ENCODE measurements around the gene ISCU.
A peak's percentile ranks its signal among the peaks of the same experiment; 100 is the strongest.

The ISCU gene

DNA sequence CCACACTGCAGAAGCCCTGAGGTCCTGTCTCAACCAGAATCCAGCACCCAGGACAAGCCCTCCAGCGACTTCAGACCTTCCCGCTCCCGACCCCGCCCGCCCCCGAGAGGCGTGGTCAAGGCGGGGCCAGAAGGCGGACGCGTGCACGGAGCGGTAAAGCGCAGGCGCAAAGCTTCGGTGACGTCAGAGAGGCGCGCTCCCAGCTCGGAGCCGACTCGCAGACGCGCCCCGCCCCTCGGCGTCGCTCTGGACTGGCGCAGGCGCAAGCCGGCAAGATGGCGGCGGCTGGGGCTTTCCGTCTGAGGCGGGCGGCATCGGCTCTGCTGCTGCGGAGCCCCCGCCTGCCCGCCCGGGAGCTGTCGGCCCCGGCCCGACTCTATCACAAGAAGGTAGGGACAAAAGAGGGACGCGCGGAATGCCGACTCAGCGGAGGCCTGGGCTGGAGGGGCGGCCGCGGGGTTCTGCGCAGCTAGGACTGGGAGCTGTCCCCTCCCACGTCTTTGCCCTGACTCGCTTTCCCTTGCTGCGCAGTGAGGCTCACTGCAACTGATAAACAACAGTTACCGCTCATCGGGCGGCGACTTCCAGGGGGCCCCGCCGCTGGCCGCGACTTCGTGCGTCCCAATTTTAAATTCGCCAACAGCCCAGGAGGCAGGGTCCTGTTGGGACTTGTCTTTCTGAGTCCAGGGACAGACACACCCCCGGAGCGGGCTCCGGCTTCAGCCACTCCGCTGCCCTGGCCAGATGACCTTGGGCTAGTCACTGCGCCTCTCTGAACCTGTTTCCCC is at the start of gene ISCU:
Gene ISCU (plus strand): TSS at position 249 of the 788 bp plus-strand sequence. CDS start 27 bp downstream, at position 276.
- peak; percentile 99 for DNase-seq (ENCODE audit: low spot score)

DNA sequence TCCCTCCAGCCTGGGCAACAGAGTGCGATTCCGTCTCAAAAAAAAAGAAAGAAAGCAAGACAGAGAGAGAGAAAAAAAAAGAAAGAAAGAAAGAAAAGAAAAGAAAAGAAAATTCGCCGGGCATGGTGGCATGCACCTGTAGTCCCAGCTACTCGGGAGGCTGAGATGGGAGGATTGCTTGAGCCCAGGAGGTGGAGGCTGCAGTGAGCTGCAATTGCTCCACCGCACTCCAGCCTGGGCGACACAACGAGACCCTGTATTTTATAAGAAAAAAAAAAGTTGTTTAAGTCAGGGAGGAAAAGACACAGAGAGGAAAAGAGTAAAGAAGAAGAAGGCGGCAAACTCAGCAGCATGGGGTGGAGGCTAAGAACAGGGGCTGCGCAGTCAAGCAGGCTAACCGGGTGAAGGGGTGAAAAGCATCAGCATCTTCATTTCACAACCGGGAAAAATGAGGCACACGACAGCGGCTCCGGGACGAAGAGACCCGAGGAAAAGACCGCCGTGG is 47.9 kb upstream of the ISCU start:
- DNase-seq (ENCODE audit: low spot score), result no peak

DNA sequence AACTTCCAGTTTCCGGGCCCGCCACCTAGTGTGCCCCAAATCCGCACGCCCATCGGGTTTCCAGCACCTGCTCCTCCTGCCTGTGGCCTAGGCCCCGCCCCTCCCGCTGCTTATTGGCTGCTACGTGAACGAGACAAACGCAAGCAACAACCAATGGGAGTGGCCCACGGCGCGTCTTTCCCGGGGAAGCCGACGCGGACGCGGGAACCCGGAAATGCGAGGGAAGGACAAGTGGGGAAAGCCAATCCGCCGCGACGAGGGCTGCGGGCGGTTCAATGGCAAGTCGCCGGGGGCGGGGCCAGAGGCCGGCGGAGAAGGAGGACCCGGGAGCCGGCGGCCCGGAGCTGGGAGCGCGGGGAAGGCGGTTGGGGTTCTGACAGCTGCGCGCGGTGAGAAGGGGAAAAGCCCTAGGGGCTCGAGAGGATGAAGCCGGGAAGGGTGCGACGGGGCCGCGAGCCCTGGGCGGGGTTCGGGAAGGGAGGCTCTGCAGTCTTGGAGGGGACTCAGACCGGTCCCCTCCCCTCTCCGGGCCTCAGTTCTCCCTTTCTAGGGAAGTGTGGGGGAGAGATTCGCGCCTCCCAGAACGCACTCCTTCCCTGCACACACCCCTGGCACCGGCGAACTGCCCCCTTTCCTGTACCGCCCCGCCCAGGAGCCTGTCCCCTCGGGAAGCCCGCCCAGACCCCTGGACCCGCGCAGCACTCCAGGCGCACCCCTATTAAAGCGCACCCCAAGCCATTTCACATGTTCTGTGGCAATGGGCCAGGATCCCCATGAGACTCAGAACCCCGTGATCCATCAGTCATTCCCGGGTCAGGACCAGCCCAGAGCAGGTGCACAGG is 47.2 kb upstream of the ISCU start, which contains the start of gene FICD:
Gene FICD (plus strand): TSS at position 305 of the 842 bp plus-strand sequence. CDS start 1,696 bp downstream, outside the sequence.
- DNase-seq (ENCODE audit: low spot score), result peak; percentile 95

DNA sequence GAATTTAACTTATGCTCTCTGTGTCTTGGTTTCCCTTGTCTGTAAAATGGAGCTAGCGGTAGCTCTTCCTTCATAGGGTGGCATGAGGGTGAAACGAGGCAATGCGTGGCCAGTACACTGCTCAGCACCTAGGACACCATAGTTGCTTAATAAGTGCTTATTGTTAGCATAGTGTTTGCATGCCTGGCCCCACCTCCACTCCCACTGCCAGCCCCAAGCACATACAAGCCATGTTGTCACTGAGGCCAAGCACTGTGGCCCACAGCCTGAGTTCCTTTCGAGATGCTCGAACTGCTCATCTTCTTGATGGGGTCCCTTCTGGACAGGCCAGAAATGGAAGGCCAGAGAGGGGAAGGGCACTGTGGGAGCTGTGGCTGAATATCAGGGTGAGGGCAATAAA is 46.5 kb upstream of the ISCU start:
- no peak for DNase-seq (ENCODE audit: low spot score)

DNA sequence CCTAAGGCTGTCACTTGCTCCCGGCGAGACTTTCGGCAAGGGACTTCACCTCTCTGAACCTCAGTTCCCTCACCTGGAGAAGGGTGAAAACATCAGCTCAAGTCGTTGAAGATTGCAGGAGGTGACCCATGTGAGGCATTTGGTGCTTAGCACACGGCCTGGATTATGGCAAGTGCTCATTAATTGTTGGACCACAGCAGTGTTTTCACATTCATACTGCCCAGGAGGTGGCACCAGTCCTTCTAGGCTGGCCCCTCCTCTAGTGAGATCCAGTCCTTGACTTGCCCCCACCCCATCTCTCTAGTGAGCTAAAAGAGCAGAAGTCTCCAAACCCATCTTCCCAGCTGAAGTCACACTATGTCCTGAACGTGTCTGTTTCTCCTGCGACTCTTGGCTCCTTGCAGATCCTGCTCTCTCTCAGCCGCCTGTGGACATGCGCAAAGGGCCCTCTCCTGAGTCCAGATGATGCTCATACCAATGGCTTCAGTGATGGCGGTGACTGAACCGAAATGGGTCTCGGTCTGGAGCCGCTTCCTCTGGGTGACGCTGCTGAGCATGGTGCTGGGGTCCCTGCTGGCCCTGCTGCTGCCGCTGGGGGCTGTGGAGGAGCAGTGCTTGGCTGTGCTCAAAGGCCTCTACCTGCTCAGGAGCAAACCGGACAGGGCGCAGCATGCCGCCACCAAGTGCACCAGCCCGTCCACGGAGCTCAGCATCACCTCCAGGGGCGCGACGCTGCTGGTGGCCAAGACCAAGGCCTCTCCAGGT is 45.7 kb upstream of the ISCU start:
- DNase-seq (ENCODE audit: low spot score), result no peak

DNA sequence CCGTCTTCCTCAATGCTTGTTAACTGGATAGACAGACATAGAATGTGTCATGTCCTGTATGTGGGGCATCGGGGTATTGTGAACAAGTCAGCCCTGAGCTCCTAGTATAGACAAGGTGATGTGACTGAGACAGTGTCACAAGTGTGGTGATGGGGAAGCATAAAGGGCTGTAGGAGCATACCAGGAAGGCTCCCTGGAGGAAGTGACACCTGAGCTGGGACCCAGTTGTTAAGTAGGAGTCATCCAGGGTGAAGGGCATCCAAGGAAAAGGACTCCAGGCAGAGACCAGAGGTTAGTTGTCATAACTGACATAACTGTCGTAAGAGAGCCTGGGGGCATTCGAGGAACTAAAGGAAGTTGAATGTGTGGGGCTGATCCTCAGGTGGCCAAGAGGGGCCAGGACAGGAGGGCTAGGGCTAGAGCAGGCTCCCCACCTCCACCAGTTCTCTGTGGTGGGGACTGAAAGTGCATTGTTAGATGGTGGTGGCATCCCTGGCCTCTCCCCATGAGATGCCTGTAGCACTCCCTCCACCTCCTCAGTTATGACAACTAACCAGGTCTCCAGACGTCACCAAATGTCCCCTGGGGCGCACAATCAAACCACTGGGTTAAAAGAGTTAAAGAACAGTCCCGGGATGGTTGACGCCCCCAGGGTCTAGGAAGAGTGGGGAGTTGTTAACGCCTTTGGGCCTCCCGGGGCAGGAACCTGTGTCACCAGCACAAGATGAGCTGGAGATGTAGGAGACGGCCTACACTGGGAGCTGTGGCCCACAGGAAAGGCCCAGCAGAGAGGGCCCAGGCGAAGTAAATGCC is 44.9 kb upstream of the ISCU start:
- DNase-seq (ENCODE audit: low spot score), result no peak

DNA sequence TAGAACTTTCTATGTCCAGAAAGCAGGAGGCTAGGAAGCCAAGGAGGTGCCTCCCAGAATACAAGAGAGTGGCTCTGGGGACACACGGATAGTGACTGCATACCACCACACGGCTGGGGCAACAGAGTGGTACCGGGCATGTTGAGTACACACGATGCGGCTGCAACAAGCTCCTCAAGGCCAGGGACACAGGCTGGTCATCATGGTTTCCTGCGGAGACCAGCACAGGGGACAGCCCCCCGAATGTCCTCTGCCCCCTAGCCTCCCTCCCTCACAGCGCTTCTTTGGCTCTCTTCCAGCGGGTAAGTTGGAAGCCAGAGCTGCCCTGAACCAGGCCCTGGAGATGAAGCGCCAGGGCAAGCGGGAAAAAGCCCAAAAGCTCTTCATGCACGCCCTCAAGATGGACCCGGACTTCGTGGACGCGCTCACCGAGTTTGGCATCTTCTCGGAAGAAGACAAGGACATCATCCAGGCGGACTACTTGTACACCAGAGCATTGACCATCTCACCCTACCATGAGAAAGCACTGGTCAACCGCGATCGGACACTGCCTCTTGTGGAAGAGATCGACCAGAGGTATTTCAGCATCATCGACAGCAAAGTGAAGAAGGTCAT is 44.2 kb upstream of the ISCU start:
- DNase-seq (ENCODE audit: low spot score), result no peak

DNA sequence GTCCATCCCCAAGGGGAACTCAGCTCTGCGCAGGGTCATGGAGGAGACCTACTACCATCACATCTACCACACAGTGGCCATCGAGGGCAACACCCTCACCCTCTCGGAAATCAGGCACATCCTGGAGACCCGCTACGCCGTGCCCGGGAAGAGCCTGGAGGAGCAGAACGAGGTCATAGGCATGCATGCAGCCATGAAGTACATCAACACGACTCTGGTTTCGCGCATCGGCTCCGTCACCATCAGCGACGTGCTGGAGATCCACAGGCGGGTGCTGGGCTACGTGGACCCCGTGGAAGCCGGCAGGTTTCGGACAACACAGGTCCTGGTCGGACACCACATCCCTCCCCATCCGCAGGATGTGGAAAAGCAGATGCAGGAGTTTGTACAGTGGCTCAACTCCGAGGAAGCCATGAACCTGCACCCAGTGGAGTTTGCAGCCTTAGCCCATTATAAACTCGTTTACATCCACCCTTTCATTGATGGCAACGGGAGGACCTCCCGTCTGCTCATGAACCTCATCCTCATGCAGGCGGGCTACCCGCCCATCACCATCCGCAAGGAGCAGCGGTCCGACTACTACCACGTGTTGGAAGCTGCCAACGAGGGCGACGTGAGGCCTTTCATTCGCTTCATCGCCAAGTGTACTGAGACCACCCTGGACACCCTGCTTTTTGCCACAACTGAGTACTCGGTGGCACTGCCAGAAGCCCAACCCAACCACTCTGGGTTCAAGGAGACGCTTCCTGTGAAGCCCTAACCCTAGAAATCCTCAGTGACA is 43.5 kb upstream of the ISCU start:
- DNase-seq (ENCODE audit: low spot score), result no peak

DNA sequence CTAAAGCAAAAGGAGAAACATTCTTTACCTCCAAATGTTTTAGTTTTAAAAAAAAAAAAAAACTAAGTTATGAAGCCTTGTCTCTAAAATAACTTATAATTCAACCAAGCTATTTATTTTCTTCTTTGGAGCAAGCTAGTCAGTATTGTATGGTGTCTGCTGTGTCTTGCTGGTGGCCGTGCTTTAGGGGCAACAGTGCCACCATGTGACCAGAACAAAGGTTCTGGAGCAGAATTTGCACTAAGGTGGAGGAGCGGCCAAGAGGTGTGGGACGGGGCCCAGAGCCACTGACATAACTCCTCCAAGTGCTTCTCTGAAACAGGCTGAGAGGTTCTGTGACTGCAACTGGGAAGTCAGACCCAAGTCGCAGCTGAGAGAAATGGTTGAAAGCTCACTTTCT is 42.8 kb upstream of the ISCU start:
- peak; percentile 25 for DNase-seq (ENCODE audit: low spot score)

DNA sequence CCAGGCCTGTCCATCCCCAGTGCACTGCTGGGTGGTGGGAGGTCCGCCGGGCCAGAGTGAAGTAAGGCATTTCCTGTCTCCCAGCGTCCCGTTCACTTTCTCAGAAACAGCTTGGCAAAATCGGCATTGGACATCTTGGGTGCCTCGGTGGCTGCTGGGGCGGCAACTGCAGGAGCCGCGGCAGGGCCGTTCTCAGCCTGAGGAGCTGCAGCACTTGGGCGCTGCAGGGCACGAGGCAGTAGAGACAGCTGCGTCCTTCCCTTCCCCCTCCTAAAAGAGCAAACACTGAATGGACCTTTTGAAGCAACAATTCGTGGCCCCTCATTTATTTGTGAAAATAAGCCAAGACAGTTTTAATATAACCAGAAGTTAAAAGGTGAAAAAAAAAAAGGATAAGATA is 39.0 kb upstream of the ISCU start:
- DNase-seq (ENCODE audit: low spot score), result no peak

DNA sequence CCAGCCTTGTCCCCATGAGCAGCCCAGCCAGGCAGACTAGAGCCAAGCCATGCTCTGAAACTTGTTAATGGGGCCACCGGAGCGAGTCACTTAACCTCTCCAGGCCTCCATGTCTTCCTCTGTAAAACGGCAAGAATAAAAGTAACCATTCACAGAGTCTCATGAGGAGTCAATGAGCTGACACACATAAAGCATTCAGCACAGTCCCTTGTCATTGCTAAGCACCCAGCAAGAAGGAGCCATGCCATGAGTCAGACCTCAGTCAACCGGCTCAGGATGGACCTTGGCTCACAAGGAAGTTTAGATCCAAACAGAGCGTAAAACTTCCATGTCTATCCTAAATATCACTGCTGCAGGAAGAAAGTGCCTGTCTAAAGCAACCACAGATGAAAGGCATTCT is 36.7 kb upstream of the ISCU start:
- DNase-seq (ENCODE audit: low spot score), result no peak

DNA sequence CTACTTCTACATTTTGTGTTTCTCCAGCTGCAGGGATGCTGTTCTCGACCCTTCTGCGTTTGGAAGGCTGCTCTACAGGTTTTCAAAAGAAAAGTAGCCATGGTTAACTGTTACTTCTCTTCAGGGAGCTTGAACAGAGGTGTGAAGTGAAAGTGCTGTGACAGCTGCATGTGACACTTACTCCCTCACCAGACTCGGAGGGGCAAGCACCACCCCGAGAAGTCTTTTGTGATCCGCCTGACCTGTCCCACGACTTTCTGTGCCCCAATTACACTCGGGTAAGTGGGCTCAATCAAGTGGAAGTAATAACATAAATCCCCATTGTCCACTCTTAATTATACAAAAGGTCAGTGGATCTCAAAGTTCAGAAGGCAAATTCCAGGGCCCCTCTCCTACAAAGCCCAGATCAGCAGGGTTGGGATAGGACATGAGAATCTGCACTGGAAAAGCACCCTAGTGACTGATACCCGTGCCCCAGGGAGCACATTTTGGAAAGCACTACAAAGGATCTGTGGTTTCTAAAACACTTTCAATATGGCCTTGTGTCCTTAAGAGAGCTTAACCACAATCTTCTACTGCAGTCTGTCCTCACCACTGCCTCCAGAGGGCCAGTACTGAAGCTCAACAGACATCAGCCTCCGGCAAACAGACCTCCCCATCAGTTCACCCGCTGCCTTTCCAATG is 35.8 kb upstream of the ISCU start:
- no peak for DNase-seq (ENCODE audit: low spot score)

DNA sequence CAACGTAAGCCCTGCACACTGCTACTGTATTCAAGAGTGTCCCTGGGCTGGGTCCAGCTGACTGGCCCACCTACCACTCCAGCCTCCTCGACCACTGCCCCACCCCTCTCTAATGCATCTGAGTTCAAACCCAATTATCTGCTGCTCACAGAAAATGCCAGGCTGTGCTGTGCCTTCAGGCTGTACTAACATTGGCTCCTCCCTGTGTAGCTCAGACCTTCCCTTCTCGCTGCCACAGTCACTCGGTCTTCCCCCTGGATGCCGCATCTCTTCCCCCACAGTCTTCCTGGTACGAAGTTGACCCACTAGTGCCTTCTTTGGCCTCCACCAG is 35.3 kb upstream of the ISCU start:
- DNase-seq (ENCODE audit: low spot score), result no peak

DNA sequence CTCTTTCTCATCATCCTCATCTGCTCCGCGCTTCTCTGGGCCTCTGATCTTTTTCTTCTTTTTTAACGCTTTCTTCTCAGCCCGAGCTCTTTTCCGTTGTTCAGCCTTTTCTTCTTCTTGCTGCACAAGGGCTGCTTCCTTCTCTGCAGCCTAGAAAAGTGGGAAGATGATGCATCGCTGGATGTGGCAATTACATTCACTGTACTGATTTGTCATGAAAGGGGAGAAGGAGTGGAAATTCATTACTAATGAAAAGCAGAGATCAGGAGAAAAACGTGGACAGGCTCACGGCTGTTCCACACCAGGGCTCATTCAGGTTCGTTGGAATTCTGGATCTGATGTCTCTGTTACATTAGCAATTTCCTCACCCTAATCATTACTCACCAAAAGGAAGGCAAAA is 32.2 kb upstream of the ISCU start:
- no peak for DNase-seq (ENCODE audit: low spot score)

DNA sequence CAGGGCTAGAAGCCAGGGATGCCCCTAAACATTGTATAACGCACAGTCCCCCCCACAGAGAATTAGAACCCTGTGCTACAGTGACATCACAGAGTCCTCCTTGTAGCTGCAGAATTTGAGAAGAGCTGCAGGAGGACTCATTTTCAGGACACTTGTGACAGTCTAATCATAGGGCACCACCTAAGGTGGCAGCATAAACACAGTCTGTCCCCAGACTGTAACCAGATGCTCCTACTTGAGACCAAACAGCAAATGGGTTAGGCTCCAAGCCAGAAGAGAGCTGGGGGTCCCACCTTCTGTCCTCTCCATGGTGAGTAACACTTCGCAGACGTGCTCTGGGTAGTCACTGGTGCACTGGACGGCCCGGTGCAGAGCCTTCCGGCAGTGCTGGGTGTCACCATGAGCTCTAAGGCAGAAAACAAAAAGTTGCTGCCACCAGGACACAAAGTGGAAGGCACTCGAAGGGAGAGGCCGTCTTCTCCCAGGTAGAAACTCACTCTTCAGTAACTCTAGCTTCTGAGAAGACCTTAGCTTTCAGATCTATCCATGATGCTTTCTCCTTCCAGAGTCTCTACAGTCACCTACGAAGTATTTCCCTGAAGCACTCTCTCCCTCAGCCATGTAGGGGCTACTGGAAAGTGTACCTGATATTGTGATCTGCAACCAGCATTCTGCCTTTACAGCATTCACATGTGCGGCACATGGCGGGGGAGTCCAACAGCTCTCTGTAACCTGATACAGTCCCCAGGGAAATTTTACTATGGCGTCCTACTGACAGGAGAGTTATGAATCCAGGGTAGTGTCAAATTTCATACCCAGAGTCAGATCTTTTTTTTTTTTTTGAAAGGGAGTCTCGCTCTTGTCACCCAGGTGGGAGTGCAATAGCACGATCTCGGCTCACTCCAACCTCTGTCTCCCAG is 30.2 kb upstream of the ISCU start:
- DNase-seq (ENCODE audit: low spot score), result no peak

DNA sequence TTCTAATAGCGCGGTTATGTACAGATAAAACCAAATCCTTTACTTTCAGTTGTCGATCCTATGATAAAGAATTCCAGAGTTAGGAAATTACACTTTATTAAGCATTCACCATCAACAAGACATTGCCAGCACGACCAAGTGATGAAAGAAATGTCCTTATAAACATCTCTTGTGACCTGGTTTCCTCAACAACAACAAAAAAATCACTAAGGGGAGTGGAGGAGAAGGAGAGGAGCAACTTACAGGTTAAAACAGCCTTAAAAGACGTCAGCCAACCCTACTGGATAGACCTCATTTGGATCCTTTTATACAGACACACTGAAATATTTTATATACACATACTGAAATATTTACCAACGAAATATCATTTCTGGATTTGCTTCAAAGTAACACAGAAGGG is 24.2 kb upstream of the ISCU start:
- no peak for DNase-seq (ENCODE audit: low spot score)

DNA sequence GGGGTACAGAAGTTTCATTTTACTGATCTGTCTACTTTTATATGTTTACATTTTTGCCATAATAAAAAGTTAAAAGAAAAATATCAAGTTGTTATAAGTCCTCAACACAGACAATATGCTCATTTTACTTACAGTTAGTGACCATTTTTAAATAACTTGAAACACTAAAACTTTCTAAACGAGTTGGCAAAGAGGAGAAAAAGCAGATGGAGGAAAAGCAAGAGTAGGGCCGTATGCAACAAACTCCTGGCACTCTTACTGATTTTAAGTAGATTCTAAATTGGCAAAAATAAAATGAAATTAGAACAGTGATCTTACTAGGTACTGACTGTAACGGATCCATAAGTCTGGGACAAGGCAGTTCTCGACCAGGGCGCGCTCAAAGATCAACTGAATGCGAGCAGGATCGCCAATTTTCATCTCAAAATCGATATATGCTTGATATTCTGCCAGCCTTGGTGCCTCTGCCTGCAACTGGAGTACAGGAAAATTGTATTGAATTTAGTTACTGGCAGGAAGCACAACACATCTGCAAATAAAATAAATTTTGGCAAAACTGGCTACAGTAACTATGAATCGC is 23.7 kb upstream of the ISCU start:
- DNase-seq (ENCODE audit: low spot score), result no peak

DNA sequence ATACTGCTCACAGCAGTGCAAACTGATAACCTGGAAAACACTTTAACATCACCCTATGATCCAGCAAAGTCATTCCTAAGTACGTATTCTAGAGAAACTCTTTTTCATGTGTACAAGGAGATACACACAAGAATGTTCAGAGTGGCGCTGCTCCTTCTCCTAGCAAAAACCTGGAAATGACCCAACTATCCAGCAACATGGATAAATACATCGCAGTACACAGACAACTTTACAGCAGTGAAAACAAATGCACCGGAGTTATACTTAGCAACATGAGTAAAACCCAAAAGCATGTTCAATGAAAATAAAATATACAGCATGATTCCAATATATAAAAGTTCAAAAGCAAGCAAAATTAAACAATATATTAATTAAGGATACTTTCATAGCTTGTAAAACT is 20.1 kb upstream of the ISCU start:
- no peak for DNase-seq (ENCODE audit: low spot score)
